ENCODE measurements around the gene LMF1.

- TF ChIP-seq POLR2AphosphoS5 (IDR thresholded peaks at IDR 0.05; ENCODE audit: low read depth, low read length) (no peak), POLR2A (IDR thresholded peaks at IDR 0.05; ENCODE audit: low read depth, low read length) (no peak), SPI1 (IDR thresholded peaks at IDR 0.05; ENCODE audit: low read depth, low read length) (no peak), TAF1 (IDR thresholded peaks at IDR 0.05; ENCODE audit: low read depth, low read length) (no peak)
Observed at GRCh38 chr16:986411-986810, 15.6 kb upstream of the LMF1 start.

Measured in GM12891 (cell line).